Measurements from ENCODE around the gene RING1. TPM values are rescaled to one million over a fixed set of nuclear protein-coding genes. Genes with fewer than 3 reads are reported as not detected.
A peak's percentile ranks its signal among the peaks of the same experiment; 100 is the strongest.

RING1 gene
- total and polyA plus RNA-seq, 10 of the 15 experiments (the other 5 are each of a cell fraction or from before 2014, with no cell fraction given), result 2.0 to 27.2 (median 15.8) TPM

- ATAC-seq (peak; percentile 9), FAIRE-seq (peak; percentile 13), DNase-seq (ENCODE audit: low read depth, low spot score) (no peak)
- TF ChIP-seq SMC3 (IDR thresholded peaks at IDR 0.05; ENCODE audit: borderline replicate concordance, low read length) (no peak), MEF2B (IDR thresholded peaks at IDR 0.05; ENCODE audit: partially characterized antibody, poor library complexity, severe bottlenecking) (peak; percentile 58), SUZ12 (IDR thresholded peaks at IDR 0.05; ENCODE audit: unreplicated experiment) (no peak), WRNIP1 (IDR thresholded peaks at IDR 0.05; ENCODE audit: borderline replicate concordance, low read depth, low read length) (no peak), MAX (IDR thresholded peaks at IDR 0.05; ENCODE audit: low read depth, low read length) (no peak), FOS (IDR thresholded peaks at IDR 0.05; ENCODE audit: borderline replicate concordance, extremely low read depth, insufficient read length) (no peak), SMARCA5 (IDR thresholded peaks at IDR 0.05) (no peak), IKZF2 (IDR thresholded peaks at IDR 0.05) (no peak)
- ChIA-PET POLR2A (interaction anchor here (0.6 to 1.8 kb wide), 5 partner anchors 58 to 132 kb away, joined by 3 to 9 read pairs (median 4); partner anchors contain the start of genes HLA-DPB1, RPS18, VPS52 and ZBTB22), SMC1A (ENCODE audit: uncharacterized antibody, unreplicated experiment) (interaction anchor here (2.2 kb wide), 1 partner anchor 64 kb away, joined by 7 read pairs; the partner anchor contains the start of genes RPS18 and VPS52), RAD21 (ENCODE audit: unreplicated experiment) (interaction anchor here (0.7 to 2.0 kb wide), 4 partner anchors 8 to 757 kb away, joined by 3 to 15 read pairs (median 3); no protein-coding TSS in a partner anchor), CTCF (interaction anchor here (1.1 to 2.9 kb wide), 6 partner anchors 8 to 110 kb away, joined by 4 to 23 read pairs (median 6); partner anchors contain the start of genes RPS18, VPS52 and ZBTB22)
- intact Hi-C loops (cut with micrococcal nuclease; ENCODE audit: unreplicated experiment), result loop anchor here (10.0 kb wide), 1 partner anchor 367 kb away; no protein-coding TSS in a partner anchor
- Histone ChIP-seq H3K36me3 (ENCODE audit: control insufficient read depth in 2 of 2, insufficient read depth in 2 of 2, low read length in 1 of 2) (peaks cover 5 to 13% of the 10 kb centered on the region in 2 experiments), H3K9ac (ENCODE audit: control insufficient read depth, insufficient read depth, low read length) (peak overlapping the region; percentile 98), H3K4me3 (peak overlapping the region; percentile 94), H3K9me3 (replicated peaks; ENCODE audit: control insufficient read depth, insufficient read depth, low read length) (no peaks in the 10 kb centered on the region), H3K27me3 (replicated peaks in 1 of 2; ENCODE audit: control insufficient read depth in 2 of 2, insufficient read depth in 2 of 2, low read length in 1 of 2) (no peaks in the 10 kb centered on the region), H3K27ac (ENCODE audit: control insufficient read depth, insufficient read depth) (peak overlapping the region; percentile 96), H3K4me1 (ENCODE audit: control insufficient read depth, insufficient read depth, low read length) (peaks cover 22% of the 10 kb centered on the region), H2AFZ (ENCODE audit: control insufficient read depth, low read depth, low read length) (peak overlapping the region; percentile 90), H4K20me1 (ENCODE audit: control insufficient read depth, insufficient read depth) (no peaks in the 10 kb centered on the region; the same call in 1 of the 2 replicates), H3K79me2 (ENCODE audit: control insufficient read depth, insufficient read depth, low read length) (peaks cover 4% of the 10 kb centered on the region), H3K4me2 (ENCODE audit: control insufficient read depth, insufficient read depth) (peak overlapping the region; percentile 98)
- in situ Hi-C loops (cut with MboI), result no loop called here
- BruUV-seq (replicated peaks), result no TSS peak
- 0% methylated on average over 19 of the region's 29 CpGs for WGBS (ENCODE audit: insufficient coverage, insufficient replicate concordance, low lambda C conversion rate, missing lambda C conversion rate)
Observed at GRCh38 chr6:33207552-33208090, 679 bp upstream of the RING1 start.
